ENCODE measurements around the gene PURB.

PURB gene

DNA sequence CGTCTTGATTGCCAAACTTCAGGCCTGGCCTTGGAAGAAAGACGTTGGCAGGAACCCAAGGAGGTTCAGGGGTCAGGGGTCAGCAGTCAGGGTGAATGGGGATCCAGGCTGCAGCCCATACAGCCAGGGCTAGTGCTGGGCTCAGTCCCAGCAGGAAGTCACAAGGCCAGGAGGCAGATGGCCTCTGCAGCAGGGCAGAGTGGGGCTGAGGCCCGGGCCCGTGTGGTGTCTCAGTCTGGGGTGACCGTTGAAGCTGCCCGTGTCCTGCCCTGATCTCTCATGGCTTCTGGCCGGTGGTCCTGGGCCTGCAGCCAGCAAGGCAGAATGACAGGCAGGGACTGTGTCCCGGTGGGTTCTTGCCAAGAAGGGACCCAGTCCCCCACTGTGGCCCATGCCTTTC lies 26.6 kb upstream of the PURB start:
- Histone ChIP-seq H3K27me3 (ENCODE audit: insufficient read depth, poor library complexity, severe bottlenecking) (no peaks in the 10 kb centered on the region), H3K27ac (replicated peaks) (no peak overlapping the region), H3K4me3 (replicated peaks; ENCODE audit: insufficient read depth, low read length) (no peak overlapping the region)
- TF ChIP-seq POLR2AphosphoS5 (IDR thresholded peaks at IDR 0.05; ENCODE audit: low read depth) (no peak), SPI1 (IDR thresholded peaks at IDR 0.05; ENCODE audit: borderline replicate concordance, low read depth) (no peak), REST (IDR thresholded peaks at IDR 0.05; ENCODE audit: insufficient replicate concordance, low read depth) (no peak), GABPA (IDR thresholded peaks at IDR 0.05; ENCODE audit: low read depth) (no peak)
- TF ChIP-seq, protein P1, sequence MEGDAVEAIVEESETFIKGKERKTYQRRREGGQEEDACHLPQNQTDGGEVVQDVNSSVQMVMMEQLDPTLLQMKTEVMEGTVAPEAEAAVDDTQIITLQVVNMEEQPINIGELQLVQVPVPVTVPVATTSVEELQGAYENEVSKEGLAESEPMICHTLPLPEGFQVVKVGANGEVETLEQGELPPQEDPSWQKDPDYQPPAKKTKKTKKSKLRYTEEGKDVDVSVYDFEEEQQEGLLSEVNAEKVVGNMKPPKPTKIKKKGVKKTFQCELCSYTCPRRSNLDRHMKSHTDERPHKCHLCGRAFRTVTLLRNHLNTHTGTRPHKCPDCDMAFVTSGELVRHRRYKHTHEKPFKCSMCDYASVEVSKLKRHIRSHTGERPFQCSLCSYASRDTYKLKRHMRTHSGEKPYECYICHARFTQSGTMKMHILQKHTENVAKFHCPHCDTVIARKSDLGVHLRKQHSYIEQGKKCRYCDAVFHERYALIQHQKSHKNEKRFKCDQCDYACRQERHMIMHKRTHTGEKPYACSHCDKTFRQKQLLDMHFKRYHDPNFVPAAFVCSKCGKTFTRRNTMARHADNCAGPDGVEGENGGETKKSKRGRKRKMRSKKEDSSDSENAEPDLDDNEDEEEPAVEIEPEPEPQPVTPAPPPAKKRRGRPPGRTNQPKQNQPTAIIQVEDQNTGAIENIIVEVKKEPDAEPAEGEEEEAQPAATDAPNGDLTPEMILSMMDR (IDR thresholded peaks at IDR 0.05; ENCODE audit: insufficient read depth, low read length): no peak
- DNase-seq (ENCODE audit: low read depth in 1 of 2, low spot score in 1 of 2): no peak

DNA sequence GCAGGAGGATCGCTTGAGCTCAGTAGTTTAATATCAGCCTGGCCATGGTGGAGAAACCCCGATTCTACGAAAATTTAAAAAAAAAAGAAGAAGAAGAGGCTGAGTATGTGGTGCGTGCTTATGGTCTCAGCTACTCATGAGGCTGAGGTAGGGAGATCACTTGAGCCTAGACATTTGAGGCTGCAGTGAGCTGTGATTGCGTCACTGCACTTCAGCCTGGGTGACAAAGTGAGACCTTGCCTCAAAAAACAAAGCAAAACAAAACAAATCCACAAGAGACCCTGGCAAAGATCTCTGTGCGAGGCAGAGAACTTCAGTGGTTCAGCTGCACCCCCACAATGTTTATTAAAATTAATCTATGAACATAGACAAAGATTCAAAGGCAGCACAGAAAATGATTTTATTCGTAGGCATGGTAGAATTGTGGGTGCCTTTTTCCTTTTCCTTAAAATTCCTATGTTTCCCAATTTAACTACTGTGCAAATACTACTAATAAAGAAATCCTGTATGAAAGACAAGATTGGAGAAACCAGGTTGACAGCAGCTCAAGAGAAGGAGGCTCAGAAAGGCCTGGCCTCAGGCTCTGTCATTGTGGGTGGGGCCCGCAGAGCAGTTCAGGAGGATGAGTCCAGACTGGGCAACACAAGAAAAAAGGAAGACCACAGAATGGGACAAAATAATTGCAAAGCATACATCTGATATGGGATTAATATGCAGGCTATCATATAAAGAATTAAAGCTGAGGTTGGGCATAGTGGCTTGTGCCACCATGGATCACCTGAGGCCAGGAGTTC lies 24.5 kb upstream of the PURB start:
- Histone ChIP-seq H3K4me3 (replicated peaks; ENCODE audit: insufficient read depth, low read length) (no peak overlapping the region), H3K27me3 (ENCODE audit: insufficient read depth, poor library complexity, severe bottlenecking) (no peaks in the 10 kb centered on the region), H3K27ac (replicated peaks) (no peak overlapping the region)
- TF ChIP-seq, protein P1 (IDR thresholded peaks at IDR 0.05; ENCODE audit: insufficient read depth, low read length): no peak
- TF ChIP-seq SPI1 (IDR thresholded peaks at IDR 0.05; ENCODE audit: borderline replicate concordance, low read depth): no peak
- no peak for TF ChIP-seq POLR2AphosphoS5 (IDR thresholded peaks at IDR 0.05; ENCODE audit: low read depth)
- TF ChIP-seq REST (IDR thresholded peaks at IDR 0.05; ENCODE audit: insufficient replicate concordance, low read depth): no peak
- no peak for DNase-seq (ENCODE audit: low read depth in 1 of 2, low spot score in 1 of 2)

- no peak for DNase-seq (ENCODE audit: low read depth in 1 of 2, low spot score in 1 of 2)
- no peak for TF ChIP-seq REST (IDR thresholded peaks at IDR 0.05; ENCODE audit: insufficient replicate concordance, low read depth)
- TF ChIP-seq, protein P1 (IDR thresholded peaks at IDR 0.05; ENCODE audit: insufficient read depth, low read length): no peak
- no peak for TF ChIP-seq SPI1 (IDR thresholded peaks at IDR 0.05; ENCODE audit: borderline replicate concordance, low read depth)
- TF ChIP-seq GABPA (IDR thresholded peaks at IDR 0.05; ENCODE audit: low read depth): no peak
- Histone ChIP-seq H3K27ac (replicated peaks) (no peak overlapping the region), H3K4me3 (replicated peaks; ENCODE audit: insufficient read depth, low read length) (no peak overlapping the region), H3K27me3 (ENCODE audit: insufficient read depth, poor library complexity, severe bottlenecking) (no peaks in the 10 kb centered on the region)
Observed at GRCh38 chr7:44906965-44907364, 21.6 kb upstream of the PURB start.

Data from HL-60 (cell line).